LNCaP clone FGC (cell line): Measurements from ENCODE around the gene ZNF687.

Experiments used
- DNase-seq: peaks from one replicate; pipeline ENCODE4 v3.0.0-alpha.2; 2011; ENCODE audit warnings: low read depth
- H3K4me3 ChIP-seq: 2 replicates; pipeline ENCODE4 v1.5.1; 2011; ENCODE audit warnings: mild to moderate bottlenecking, low read depth, low read length, control low read depth
- TF ChIP-seq, protein P1 (sequence below): IDR thresholded peaks from 2 replicates; pipeline ENCODE4 v1.5.1; 2012; ENCODE audit warnings: mild to moderate bottlenecking; ENCODE audit not compliant: control insufficient read depth, insufficient read depth; ENCODE audit errors: extremely low read depth

ZNF687 gene, protein sequence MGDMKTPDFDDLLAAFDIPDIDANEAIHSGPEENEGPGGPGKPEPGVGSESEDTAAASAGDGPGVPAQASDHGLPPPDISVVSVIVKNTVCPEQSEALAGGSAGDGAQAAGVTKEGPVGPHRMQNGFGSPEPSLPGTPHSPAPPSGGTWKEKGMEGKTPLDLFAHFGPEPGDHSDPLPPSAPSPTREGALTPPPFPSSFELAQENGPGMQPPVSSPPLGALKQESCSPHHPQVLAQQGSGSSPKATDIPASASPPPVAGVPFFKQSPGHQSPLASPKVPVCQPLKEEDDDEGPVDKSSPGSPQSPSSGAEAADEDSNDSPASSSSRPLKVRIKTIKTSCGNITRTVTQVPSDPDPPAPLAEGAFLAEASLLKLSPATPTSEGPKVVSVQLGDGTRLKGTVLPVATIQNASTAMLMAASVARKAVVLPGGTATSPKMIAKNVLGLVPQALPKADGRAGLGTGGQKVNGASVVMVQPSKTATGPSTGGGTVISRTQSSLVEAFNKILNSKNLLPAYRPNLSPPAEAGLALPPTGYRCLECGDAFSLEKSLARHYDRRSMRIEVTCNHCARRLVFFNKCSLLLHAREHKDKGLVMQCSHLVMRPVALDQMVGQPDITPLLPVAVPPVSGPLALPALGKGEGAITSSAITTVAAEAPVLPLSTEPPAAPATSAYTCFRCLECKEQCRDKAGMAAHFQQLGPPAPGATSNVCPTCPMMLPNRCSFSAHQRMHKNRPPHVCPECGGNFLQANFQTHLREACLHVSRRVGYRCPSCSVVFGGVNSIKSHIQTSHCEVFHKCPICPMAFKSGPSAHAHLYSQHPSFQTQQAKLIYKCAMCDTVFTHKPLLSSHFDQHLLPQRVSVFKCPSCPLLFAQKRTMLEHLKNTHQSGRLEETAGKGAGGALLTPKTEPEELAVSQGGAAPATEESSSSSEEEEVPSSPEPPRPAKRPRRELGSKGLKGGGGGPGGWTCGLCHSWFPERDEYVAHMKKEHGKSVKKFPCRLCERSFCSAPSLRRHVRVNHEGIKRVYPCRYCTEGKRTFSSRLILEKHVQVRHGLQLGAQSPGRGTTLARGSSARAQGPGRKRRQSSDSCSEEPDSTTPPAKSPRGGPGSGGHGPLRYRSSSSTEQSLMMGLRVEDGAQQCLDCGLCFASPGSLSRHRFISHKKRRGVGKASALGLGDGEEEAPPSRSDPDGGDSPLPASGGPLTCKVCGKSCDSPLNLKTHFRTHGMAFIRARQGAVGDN

DNA sequence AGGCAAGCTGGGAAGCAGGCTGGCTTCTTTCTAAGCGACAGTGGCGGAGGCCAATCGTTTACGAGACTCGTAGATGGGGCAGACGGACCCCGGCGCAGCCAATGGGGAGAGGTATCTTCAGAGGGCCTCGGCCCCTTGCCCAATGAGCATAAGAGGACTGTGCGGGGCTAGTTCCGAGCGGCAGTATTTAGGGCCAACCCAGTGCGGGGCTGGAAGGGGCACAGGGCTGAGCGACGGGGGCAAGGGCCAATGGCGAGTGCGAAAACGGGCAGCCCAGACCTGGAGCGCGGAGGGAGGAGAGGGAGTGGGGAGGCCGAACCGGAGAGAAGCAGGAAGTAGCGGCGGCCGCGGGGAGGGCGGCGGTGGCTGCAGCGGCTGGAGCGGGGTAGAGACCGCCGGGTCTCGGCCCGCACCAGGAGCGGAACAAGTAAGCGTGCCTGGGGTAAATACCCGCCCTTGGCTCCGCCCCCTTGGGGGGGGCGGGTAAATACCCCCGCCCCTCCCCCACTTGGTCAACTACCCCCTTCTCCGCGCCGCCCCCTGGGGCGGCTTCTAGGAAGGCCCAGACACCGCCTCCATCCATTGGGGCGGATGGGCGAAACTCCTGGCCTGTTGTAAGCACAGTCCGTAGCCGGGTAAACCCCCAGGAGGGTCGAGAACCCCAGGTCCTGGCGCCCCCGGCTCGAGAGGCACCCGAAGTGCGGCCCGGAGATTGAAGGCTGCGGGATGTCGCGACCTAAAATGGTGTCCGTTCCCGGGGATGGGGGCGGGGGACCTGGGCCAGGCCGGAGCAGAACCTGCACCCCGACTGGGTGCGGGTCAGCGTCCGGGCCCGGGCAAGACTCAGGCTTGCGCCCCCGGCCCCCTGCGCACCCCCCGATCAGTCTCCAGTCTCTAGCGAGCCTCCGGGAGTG is at the start of gene ZNF687:
ZNF687 (plus strand) TSS at position 331 of the 914 bp plus-strand sequence. CDS start 3,993 bp downstream, outside the sequence.
- peak; percentile 100 for DNase-seq
- H3K4me3 ChIP-seq: peak within 1 kb of the TSS; percentile 96
- TF ChIP-seq, protein P1, sequence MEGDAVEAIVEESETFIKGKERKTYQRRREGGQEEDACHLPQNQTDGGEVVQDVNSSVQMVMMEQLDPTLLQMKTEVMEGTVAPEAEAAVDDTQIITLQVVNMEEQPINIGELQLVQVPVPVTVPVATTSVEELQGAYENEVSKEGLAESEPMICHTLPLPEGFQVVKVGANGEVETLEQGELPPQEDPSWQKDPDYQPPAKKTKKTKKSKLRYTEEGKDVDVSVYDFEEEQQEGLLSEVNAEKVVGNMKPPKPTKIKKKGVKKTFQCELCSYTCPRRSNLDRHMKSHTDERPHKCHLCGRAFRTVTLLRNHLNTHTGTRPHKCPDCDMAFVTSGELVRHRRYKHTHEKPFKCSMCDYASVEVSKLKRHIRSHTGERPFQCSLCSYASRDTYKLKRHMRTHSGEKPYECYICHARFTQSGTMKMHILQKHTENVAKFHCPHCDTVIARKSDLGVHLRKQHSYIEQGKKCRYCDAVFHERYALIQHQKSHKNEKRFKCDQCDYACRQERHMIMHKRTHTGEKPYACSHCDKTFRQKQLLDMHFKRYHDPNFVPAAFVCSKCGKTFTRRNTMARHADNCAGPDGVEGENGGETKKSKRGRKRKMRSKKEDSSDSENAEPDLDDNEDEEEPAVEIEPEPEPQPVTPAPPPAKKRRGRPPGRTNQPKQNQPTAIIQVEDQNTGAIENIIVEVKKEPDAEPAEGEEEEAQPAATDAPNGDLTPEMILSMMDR: no peak

DNA sequence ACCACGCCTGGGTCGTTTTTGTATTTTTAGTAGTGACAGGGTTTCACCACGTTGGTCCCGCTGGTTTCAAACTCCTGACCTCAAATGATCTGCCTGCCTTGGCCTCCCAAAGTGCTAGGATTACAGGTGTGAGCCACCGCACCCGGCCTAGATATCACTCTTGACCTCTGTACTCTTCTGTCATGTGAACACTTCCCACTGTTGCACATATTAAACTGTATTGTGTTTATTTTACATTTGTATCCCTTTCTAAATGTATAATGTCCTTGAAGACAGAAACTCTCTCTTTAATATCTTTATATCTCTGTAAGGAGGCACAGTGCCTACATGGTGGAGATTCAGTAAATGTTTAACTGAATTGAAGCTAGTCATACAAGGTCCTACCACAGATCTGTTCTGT is 46.9 kb upstream of the ZNF687 start:
- H3K4me3 ChIP-seq: no peak overlapping the region
- TF ChIP-seq, protein P1: no peak
- no peak for DNase-seq

DNA sequence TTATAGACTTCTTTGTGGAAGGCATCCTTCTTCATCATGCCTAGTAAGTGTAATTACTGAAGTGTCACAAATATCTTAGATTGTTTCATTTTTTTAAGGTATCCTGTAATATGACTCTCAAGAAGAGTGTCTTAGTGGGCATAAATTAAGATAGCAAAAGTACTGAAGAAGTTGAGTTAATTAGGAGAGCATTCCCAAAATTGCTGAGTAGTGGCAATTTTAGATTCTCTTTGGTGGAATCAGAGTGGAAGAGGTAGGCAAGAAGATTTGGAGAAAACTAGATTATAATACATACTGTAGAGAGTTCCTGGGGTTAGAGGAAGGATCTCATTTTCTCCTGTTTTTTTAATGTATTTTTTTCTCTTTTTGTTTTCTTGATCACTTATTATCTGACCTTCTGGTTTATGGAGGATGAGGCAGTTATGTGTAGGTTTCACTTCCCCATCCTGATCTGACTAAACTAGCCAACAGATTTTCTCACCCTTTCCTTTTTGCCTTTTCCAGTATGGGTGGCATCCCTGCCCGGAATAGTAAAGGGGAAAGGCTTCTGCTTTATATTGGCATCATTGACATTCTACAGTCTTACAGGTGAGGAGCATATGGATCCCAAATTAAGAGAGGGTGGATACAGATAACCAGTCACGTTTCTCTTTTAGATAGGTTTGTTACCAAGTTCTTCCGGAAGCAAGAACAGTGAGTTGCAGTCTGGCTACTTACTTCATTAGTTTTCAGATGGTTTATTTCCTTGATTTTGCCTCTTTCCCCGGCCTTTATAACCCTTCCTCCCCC is 44.2 kb upstream of the ZNF687 start:
- TF ChIP-seq, protein P1: no peak
- no peak for DNase-seq
- H3K4me3 ChIP-seq: no peak overlapping the region

DNA sequence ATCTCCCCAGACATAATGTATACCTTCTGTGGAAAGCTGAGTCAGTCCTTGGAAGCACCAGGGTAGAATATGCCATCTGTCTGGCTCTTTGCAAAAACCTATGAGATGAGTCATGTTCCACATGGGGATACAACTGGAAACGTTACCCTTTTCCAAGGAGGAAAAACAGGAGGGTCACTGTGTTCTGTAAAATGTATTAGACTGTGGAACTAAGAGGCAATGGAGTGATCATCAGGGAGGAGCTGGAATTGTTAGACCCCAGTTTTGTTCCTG is 43.7 kb upstream of the ZNF687 start:
- H3K4me3 ChIP-seq: no peak overlapping the region
- TF ChIP-seq, protein P1: no peak
- no peak for DNase-seq

DNA sequence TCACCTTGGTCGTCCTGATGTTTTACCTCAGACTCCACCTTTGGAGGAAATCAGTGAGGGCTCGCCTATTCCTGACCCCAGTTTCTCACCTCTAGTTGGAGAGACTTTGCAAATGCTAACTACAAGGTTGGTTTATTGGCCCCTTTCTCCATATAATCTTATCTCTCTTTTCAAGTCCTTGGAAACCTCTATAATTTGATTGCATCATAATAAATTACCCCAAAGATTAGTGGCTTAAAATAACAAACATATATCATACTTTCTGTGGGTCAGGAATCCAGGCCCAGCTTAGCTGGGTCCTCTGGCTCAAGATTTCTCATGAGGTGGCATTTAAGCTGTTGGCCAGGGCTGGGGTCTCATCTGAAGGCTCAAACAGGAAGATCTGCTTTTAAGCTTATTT is 39.7 kb upstream of the ZNF687 start:
- TF ChIP-seq, protein P1: no peak
- DNase-seq: no peak
- H3K4me3 ChIP-seq: no peak overlapping the region
